HepG2 (cell line): ENCODE measurements around the gene YKT6. TPM values are rescaled to one million over a fixed set of nuclear protein-coding genes. Genes with fewer than 3 reads are reported as not detected.

ENCODE experiments used
- ATAC-seq: fragments of 200-7000 bp; cut with Tn5 transposase; 3 replicates; pipeline ENCODE4 v1.9.1; 2020; ENCODE audit warnings: mild to moderate bottlenecking, moderate library complexity
- BruUV-seq: library from RNA; stranded (reverse); fragments of 400-500 nt; replicated peaks from 2 replicates; lab custom pipeline; 2021; lab: Mats Ljungman, UMichigan
- CTCF ChIA-PET: fragments of 300-600 bp; formaldehyde crosslinking; extraction: SDS; loops from one replicate; lab custom pipeline; 2021; ENCODE audit warnings: low total read pairs, inconsistent platforms, low intra/inter-chr PET ratio; lab: Yijun Ruan, JAX
- POLR2A ChIA-PET: fragments of 350-600 bp; sonication (Branson Sonifier 250); formaldehyde crosslinking; loops from one replicate; lab custom pipeline; 2020; ENCODE audit warnings: antibody characterized with exemption, inconsistent platforms; lab: Yijun Ruan, JAX
- DNase-seq: peaks from one replicate; pipeline ENCODE4 v3.0.0-alpha.2; 2015; ENCODE audit warnings: low spot score
- FAIRE-seq: peaks from 3 replicates; lab custom pipeline; 2011; peaks lifted over from hg19 to GRCh38; lab: Jason Lieb, UNC
- H2AFZ ChIP-seq: one replicate; pipeline ENCODE4 v1.6.1; 2011; ENCODE audit warnings: low read length, inconsistent platforms
- H3K27ac ChIP-seq: fragments of 300-600 bp; 3 replicates; pipeline ENCODE4 v1.8.0; 2011; ENCODE audit warnings: mixed run types, mild to moderate bottlenecking, mixed read lengths, low read length, inconsistent platforms; ENCODE audit not compliant: insufficient read depth; ENCODE audit errors: extremely low read length
- H3K27me3 ChIP-seq, 2 experiments: fragments of 200-600 bp in 1 of 2; 2 replicates in 1 of 2; 3 replicates in 1 of 2; pipeline versions ENCODE4 v1.6.0 to v1.8.0; 2011; ENCODE audit warnings: low read length in 2 of 2, mild to moderate bottlenecking in 2 of 2, moderate library complexity in 2 of 2, inconsistent platforms in 1 of 2; ENCODE audit not compliant: insufficient read depth in 2 of 2, control insufficient read depth in 1 of 2
- H3K36me3 ChIP-seq, 2 experiments: fragments of 200-600 bp in 1 of 2; replicated peaks in 1 of 2; 2 replicates in 1 of 2; 3 replicates in 1 of 2; pipeline versions ENCODE4 v1.5.1 to v1.8.0; 2011; ENCODE audit warnings: low read length in 2 of 2, inconsistent platforms in 1 of 2; ENCODE audit not compliant: insufficient read depth in 2 of 2, control insufficient read depth in 1 of 2
- H3K4me1 ChIP-seq: 2 replicates; pipeline ENCODE4 v1.5.1; 2012; ENCODE audit warnings: low read length, inconsistent platforms; ENCODE audit not compliant: insufficient read depth
- H3K4me2 ChIP-seq: 2 replicates; pipeline ENCODE4 v1.6.0; 2011; ENCODE audit warnings: low read depth, low read length, inconsistent platforms
- H3K4me3 ChIP-seq, 3 experiments: fragments of 200-600 bp in 1 of 3; sonication (generic), shearing (Covaris generic) in 1 of 3; replicated peaks in 1 of 3; 2 replicates each; pipeline ENCODE4 v1.5.1; 2011 to 2016; ENCODE audit warnings: low read length in 3 of 3, inconsistent platforms in 2 of 3, low read depth in 2 of 3, mild to moderate bottlenecking in 2 of 3, control low read depth in 1 of 3, mixed read lengths in 1 of 3; ENCODE audit not compliant: insufficient read depth in 1 of 3
- H3K79me2 ChIP-seq: one replicate; pipeline ENCODE4 v1.6.1; 2011; ENCODE audit warnings: low read length, inconsistent platforms; ENCODE audit not compliant: insufficient read depth
- H3K9ac ChIP-seq: 2 replicates; pipeline ENCODE4 v1.6.0; 2011; ENCODE audit warnings: mild to moderate bottlenecking, low read depth, low read length, inconsistent platforms; ENCODE audit not compliant: insufficient read depth
- H3K9me3 ChIP-seq: 2 replicates; pipeline ENCODE4 v1.5.1; 2012; ENCODE audit warnings: mild to moderate bottlenecking, low read length
- H4K20me1 ChIP-seq: 2 replicates; pipeline ENCODE4 v1.6.0; 2011; ENCODE audit warnings: inconsistent platforms, mild to moderate bottlenecking, low read length, moderate library complexity; ENCODE audit not compliant: insufficient read depth
- ARID2 ChIP-seq: sonication (generic); formaldehyde crosslinking; IDR thresholded peaks from 2 replicates; pipeline ENCODE4 v1.8.1; 2022; ENCODE audit warnings: mild to moderate bottlenecking, missing genetic modification reagents, borderline replicate concordance
- ATM ChIP-seq: fragments of 450-650 bp; IDR thresholded peaks from 2 replicates; pipeline ENCODE4 v1.7.1; 2017; ENCODE audit warnings: mild to moderate bottlenecking, borderline replicate concordance
- DDIT3 ChIP-seq: sonication (generic); formaldehyde crosslinking; IDR thresholded peaks from 2 replicates; pipeline ENCODE4 v1.4.0; 2020; ENCODE audit warnings: mild to moderate bottlenecking, missing genetic modification reagents
- DMTF1 ChIP-seq: sonication (generic); formaldehyde crosslinking; IDR thresholded peaks from 2 replicates; pipeline ENCODE4 v1.4.0; 2020; ENCODE audit warnings: mild to moderate bottlenecking, missing genetic modification reagents
- FLYWCH1 ChIP-seq: sonication (generic); formaldehyde crosslinking; IDR thresholded peaks from 2 replicates; pipeline ENCODE4 v1.8.1; 2023; ENCODE audit warnings: mild to moderate bottlenecking, missing genetic modification reagents
- FOSL2 ChIP-seq: sonication (generic); formaldehyde crosslinking; IDR thresholded peaks from 2 replicates; pipeline ENCODE4 v1.4.0; 2020; ENCODE audit warnings: missing genetic modification reagents
- MYPOP ChIP-seq: sonication (generic); formaldehyde crosslinking; IDR thresholded peaks from 2 replicates; pipeline ENCODE4 v1.8.1; 2023; ENCODE audit warnings: mild to moderate bottlenecking, moderate library complexity, missing genetic modification reagents
- NR2F6 ChIP-seq, 2 experiments: IDR thresholded peaks; 2 replicates each; pipeline ENCODE4 v1.6.1; 2016; ENCODE audit warnings: antibody characterized with exemption in 1 of 2, mild to moderate bottlenecking in 1 of 2
- ZC3H13 ChIP-seq: sonication (generic); formaldehyde crosslinking; IDR thresholded peaks from 2 replicates; pipeline ENCODE4 v1.8.1; 2023; ENCODE audit warnings: mild to moderate bottlenecking, missing genetic modification reagents, moderate library complexity
- ZFX ChIP-seq: sonication (generic); formaldehyde crosslinking; IDR thresholded peaks from 2 replicates; pipeline ENCODE4 v1.4.0; 2020; ENCODE audit warnings: mild to moderate bottlenecking, low read depth, missing genetic modification reagents, moderate library complexity
- ZNF362 ChIP-seq: sonication (generic); formaldehyde crosslinking; IDR thresholded peaks from 2 replicates; pipeline ENCODE4 v1.4.0; 2020; ENCODE audit warnings: missing genetic modification reagents, mild to moderate bottlenecking, borderline replicate concordance
- ZNF569 ChIP-seq: sonication (generic); formaldehyde crosslinking; IDR thresholded peaks from 2 replicates; pipeline ENCODE4 v1.5.0; 2020; ENCODE audit warnings: mild to moderate bottlenecking, missing genetic modification reagents, moderate library complexity, borderline replicate concordance
- ZSCAN12 ChIP-seq: sonication (generic); formaldehyde crosslinking; IDR thresholded peaks from 2 replicates; pipeline ENCODE4 v1.9.0; 2021; ENCODE audit warnings: mild to moderate bottlenecking, missing genetic modification reagents
- ZSCAN29 ChIP-seq: sonication (generic); formaldehyde crosslinking; conservative IDR thresholded peaks from 2 replicates; pipeline ENCODE4 v1.4.0; 2020; ENCODE audit warnings: mild to moderate bottlenecking, missing genetic modification reagents
- whole genome bisulfite sequencing: methylation state at CpG from one replicate; pipeline ENCODE4 v1.1.6; 2017; ENCODE audit warnings: low lambda C conversion rate; 5-methylcytosine and 5-hydroxymethylcytosine counted together
- in situ Hi-C: cut with HindIII; loops from 2 replicates; pipeline ENCODE4 v1.10.0; 2017; ENCODE audit warnings: low pct_unique_long_range_greater_than_20kb; ENCODE audit not compliant: extremely low pct_ligation_motif_present
- intact Hi-C: fragments of 100-400 bp; cut with micrococcal nuclease; formaldehyde crosslinking; loops from one replicate; pipeline ENCODE4 v1.10.0; 2022; ENCODE audit not compliant: unreplicated experiment
- polyA plus RNA-seq, 8 experiments: library from polyadenylated mRNA; depleted of rRNA in 3 of 8; stranded (reverse) in 7 of 8; unstranded in 1 of 8; fragments of >200 nt; fragmentation: Illumina TruSeq in 4 of 8; extraction: Trizol in 4 of 8; gene quantifications; 2 replicates each; pipeline versions ENCODE4 v1.2.1 to v1.2.3, GENCODE V29; 2011 to 2016; ENCODE audit warnings: low read depth in 4 of 8, missing spikeins in 1 of 8, mixed read lengths in 1 of 8; ENCODE audit not compliant: insufficient read depth in 1 of 8
- total RNA-seq, 5 experiments: library from RNA; depleted of rRNA; stranded (reverse); fragments of >200 nt; fragmentation: Illumina TruSeq; extraction: Trizol; gene quantifications; 2 replicates each; pipeline ENCODE4 v1.2.3, GENCODE V29; 2016; ENCODE audit warnings: low read depth in 1 of 5

YKT6 gene
- total and polyA plus RNA-seq, 2 of the 13 experiments (the other 11 are each of a cell fraction or from before 2014, with no cell fraction given): 52.2 to 60.3 TPM

- no peaks in the 10 kb centered on the region for H4K20me1 ChIP-seq
- H3K79me2 ChIP-seq: no peaks in the 10 kb centered on the region
- H3K36me3 ChIP-seq: peaks cover 2 to 11% of the 10 kb centered on the region in 2 experiments; a peak in 4 of 5 replicates
- intact Hi-C loops (no loop called here), in situ Hi-C loops (no loop called here)
- H3K4me1 ChIP-seq: peaks cover 35% of the 10 kb centered on the region
- peak overlapping the region; percentile 18; the same call in 1 of the 2 replicates for H3K4me2 ChIP-seq
- H3K9ac ChIP-seq: no peak overlapping the region
- no peak overlapping the region for H3K27ac ChIP-seq
- no peak overlapping the region for H2AFZ ChIP-seq
- H3K27me3 ChIP-seq: peaks cover 1 to 5% of the 10 kb centered on the region in 2 experiments; a peak in 1 of 5 replicates
- 55% methylated on average over 8 of the region's 13 CpGs for WGBS
- no TSS peak for BruUV-seq
- DNase-seq (no peak), ATAC-seq (no peak), FAIRE-seq (no peak)
- no peak overlapping the region for H3K4me3 ChIP-seq
- ChIA-PET POLR2A (interaction anchor here (1.4 kb wide), 1 partner anchor 15 kb away, joined by 6 read pairs; the partner anchor contains the start of gene YKT6), CTCF (no interaction called here)
- H3K9me3 ChIP-seq: no peaks in the 10 kb centered on the region
- TF ChIP-seq ZSCAN29 (CRISPR knock-in tag) (no peak), MYPOP (CRISPR knock-in tag) (no peak), ZC3H13 (no peak), DMTF1 (CRISPR knock-in tag) (no peak), ZSCAN12 (no peak), ZFX (no peak), ATM (no peak), FLYWCH1 (CRISPR knock-in tag) (no peak), FOSL2 (CRISPR knock-in tag) (no peak), ARID2 (CRISPR knock-in tag) (no peak), ZNF362 (CRISPR knock-in tag) (no peak), ZNF569 (CRISPR knock-in tag) (no peak), NR2F6 (IDR thresholded peaks at IDR 0.05) (no peak), NR2F6 (CRISPR knock-in tag; IDR thresholded peaks at IDR 0.05) (no peak), DDIT3 (no peak)
Observed at GRCh38 chr7:44216521-44217222, 15.9 kb downstream of the YKT6 start.
